Adipocyte (in vitro differentiated cells): ENCODE measurements around the gene ADAT3.

Experiments
- DNase-seq: peaks from one replicate; pipeline ENCODE4 v3.0.0-alpha.2; 2015; ENCODE audit warnings: low read depth
- H3K27me3 ChIP-seq: replicated peaks from 2 replicates; pipeline ENCODE4 v1.7.0; 2013; ENCODE audit warnings: mild to moderate bottlenecking, low read length, moderate library complexity; ENCODE audit not compliant: control insufficient read depth, insufficient read depth
- H3K36me3 ChIP-seq: 2 replicates; pipeline ENCODE4 v1.7.0; 2013; ENCODE audit warnings: low read length, mild to moderate bottlenecking, moderate library complexity; ENCODE audit not compliant: control insufficient read depth, insufficient read depth, severe bottlenecking
- H3K4me1 ChIP-seq: 2 replicates; pipeline ENCODE4 v1.7.0; 2013; ENCODE audit warnings: mild to moderate bottlenecking, low read length, moderate library complexity; ENCODE audit not compliant: control insufficient read depth, insufficient read depth
- H3K4me3 ChIP-seq: 2 replicates; pipeline ENCODE4 v1.7.0; 2013; ENCODE audit warnings: mild to moderate bottlenecking, low read length, moderate library complexity
- H3K9ac ChIP-seq: 2 replicates; pipeline ENCODE4 v1.7.0; 2013; ENCODE audit warnings: mild to moderate bottlenecking, low read length, moderate library complexity
- H3K9me3 ChIP-seq: 2 replicates; pipeline ENCODE4 v1.7.0; 2013; ENCODE audit warnings: mild to moderate bottlenecking, low read length, moderate library complexity; ENCODE audit not compliant: control insufficient read depth

ADAT3 gene

GRCh38 chr19:1910177-1910576 lies 5.0 kb downstream of the ADAT3 start:
- Histone ChIP-seq H3K4me3 (no peak overlapping the region), H3K9ac (no peak overlapping the region), H3K27me3 (no peaks in the 10 kb centered on the region), H3K9me3 (no peaks in the 10 kb centered on the region), H3K4me1 (peaks cover 17% of the 10 kb centered on the region), H3K36me3 (peaks cover 13% of the 10 kb centered on the region)
- DNase-seq, result peak; percentile 26

- H3K9ac ChIP-seq, result no peak overlapping the region
- no peak overlapping the region for H3K4me3 ChIP-seq
- H3K36me3 ChIP-seq, result peaks cover 15% of the 10 kb centered on the region
- no peak for DNase-seq
- H3K4me1 ChIP-seq, result peaks cover 13% of the 10 kb centered on the region
- H3K27me3 ChIP-seq, result no peaks in the 10 kb centered on the region
- H3K9me3 ChIP-seq, result no peaks in the 10 kb centered on the region
These were observed 5.9 kb downstream of the ADAT3 start for GRCh38 chr19:1911098-1911497.

GRCh38 chr19:1911995-1912394 lies 6.8 kb downstream of the ADAT3 start:
- no peak overlapping the region for H3K4me3 ChIP-seq
- H3K27me3 ChIP-seq, result no peaks in the 10 kb centered on the region
- DNase-seq, result no peak
- H3K9me3 ChIP-seq, result no peaks in the 10 kb centered on the region
- peaks cover 15% of the 10 kb centered on the region for H3K36me3 ChIP-seq
- H3K4me1 ChIP-seq, result peaks cover 12% of the 10 kb centered on the region
- no peak overlapping the region for H3K9ac ChIP-seq

- peaks cover 12% of the 10 kb centered on the region for H3K4me1 ChIP-seq
- H3K4me3 ChIP-seq, result no peak overlapping the region
- H3K9me3 ChIP-seq, result no peaks in the 10 kb centered on the region
- no peak overlapping the region for H3K9ac ChIP-seq
- no peaks in the 10 kb centered on the region for H3K27me3 ChIP-seq
- H3K36me3 ChIP-seq, result peaks cover 16% of the 10 kb centered on the region
- no peak for DNase-seq
These were observed 7.7 kb downstream of the ADAT3 start for GRCh38 chr19:1912760-1913505.

GRCh38 chr19:1913781-1914577 lies 8.8 kb downstream of the ADAT3 start:
- H3K4me1 ChIP-seq, result peaks cover 12% of the 10 kb centered on the region
- H3K36me3 ChIP-seq, result peaks cover 26% of the 10 kb centered on the region
- no peak overlapping the region for H3K9ac ChIP-seq
- no peaks in the 10 kb centered on the region for H3K27me3 ChIP-seq
- no peak for DNase-seq
- no peaks in the 10 kb centered on the region for H3K9me3 ChIP-seq
- H3K4me3 ChIP-seq, result no peak overlapping the region

GRCh38 chr19:1914826-1915341 lies 9.7 kb downstream of the ADAT3 start:
- Histone ChIP-seq H3K4me3 (no peak overlapping the region), H3K4me1 (peaks cover 5% of the 10 kb centered on the region), H3K9me3 (no peaks in the 10 kb centered on the region), H3K9ac (no peak overlapping the region), H3K36me3 (peaks cover 29% of the 10 kb centered on the region), H3K27me3 (no peaks in the 10 kb centered on the region)
- DNase-seq, result no peak

- Histone ChIP-seq H3K27me3 (no peaks in the 10 kb centered on the region), H3K9me3 (no peaks in the 10 kb centered on the region), H3K36me3 (peaks cover 40% of the 10 kb centered on the region), H3K9ac (no peak overlapping the region), H3K4me3 (no peak overlapping the region), H3K4me1 (no peaks in the 10 kb centered on the region)
- no peak for DNase-seq
These were observed 11.9 kb downstream of the ADAT3 start for GRCh38 chr19:1917146-1917545.

GRCh38 chr19:1917926-1918325 lies 12.7 kb downstream of the ADAT3 start:
- Histone ChIP-seq H3K4me1 (no peaks in the 10 kb centered on the region), H3K36me3 (peaks cover 41% of the 10 kb centered on the region), H3K9ac (no peak overlapping the region), H3K4me3 (no peak overlapping the region), H3K9me3 (no peaks in the 10 kb centered on the region), H3K27me3 (no peaks in the 10 kb centered on the region)
- no peak for DNase-seq

- Histone ChIP-seq H3K4me3 (no peak overlapping the region), H3K9me3 (no peaks in the 10 kb centered on the region), H3K27me3 (no peaks in the 10 kb centered on the region), H3K36me3 (peaks cover 37% of the 10 kb centered on the region), H3K9ac (no peak overlapping the region), H3K4me1 (no peaks in the 10 kb centered on the region)
- DNase-seq, result no peak
These were observed 13.8 kb downstream of the ADAT3 start for GRCh38 chr19:1918975-1919374.

- Histone ChIP-seq H3K9me3 (no peaks in the 10 kb centered on the region), H3K4me1 (no peaks in the 10 kb centered on the region), H3K9ac (no peak overlapping the region), H3K4me3 (no peak overlapping the region), H3K27me3 (no peaks in the 10 kb centered on the region), H3K36me3 (peaks cover 40% of the 10 kb centered on the region)
- DNase-seq, result no peak
These were observed 15.4 kb downstream of the ADAT3 start for GRCh38 chr19:1920644-1921043.

- Histone ChIP-seq H3K27me3 (no peaks in the 10 kb centered on the region), H3K4me1 (no peaks in the 10 kb centered on the region), H3K9ac (no peak overlapping the region), H3K4me3 (no peak overlapping the region), H3K36me3 (peaks cover 40% of the 10 kb centered on the region), H3K9me3 (no peaks in the 10 kb centered on the region)
- DNase-seq, result no peak
These were observed 16.1 kb downstream of the ADAT3 start for GRCh38 chr19:1921326-1921725.
